Astrocyte (in vitro differentiated cells and primary cell): Measurements from ENCODE around the gene CAPZB. TPM values are rescaled to one million over a fixed set of nuclear protein-coding genes. Genes with fewer than 3 reads are reported as not detected.

ENCODE experiments used
- DNase-seq: peaks from one replicate; pipeline ENCODE4 v3.0.0-alpha.2; 2010; ENCODE audit warnings: low read depth
- FAIRE-seq: peaks from 2 replicates; lab custom pipeline; 2011; peaks lifted over from hg19 to GRCh38; lab: Jason Lieb, UNC
- H2AFZ ChIP-seq: 2 replicates; pipeline ENCODE4 v1.6.0; 2012; ENCODE audit warnings: low read depth, low read length, inconsistent platforms
- H3K27ac ChIP-seq: 2 replicates; pipeline ENCODE4 v1.5.1; 2011; ENCODE audit warnings: low read depth, low read length, inconsistent platforms
- H3K27me3 ChIP-seq: 2 replicates; pipeline ENCODE4 v1.6.0; 2011; ENCODE audit warnings: low read length, inconsistent platforms; ENCODE audit not compliant: insufficient read depth
- H3K36me3 ChIP-seq: 2 replicates; pipeline ENCODE4 v1.5.1; 2011; ENCODE audit warnings: low read length, inconsistent platforms; ENCODE audit not compliant: insufficient read depth
- H3K4me1 ChIP-seq: 2 replicates; pipeline ENCODE4 v1.5.1; 2011; ENCODE audit warnings: low read length, inconsistent platforms; ENCODE audit not compliant: insufficient read depth
- H3K4me2 ChIP-seq: 2 replicates; pipeline ENCODE4 v1.6.0; 2012; ENCODE audit warnings: low read length, inconsistent platforms
- H3K4me3 ChIP-seq: 2 replicates; pipeline ENCODE4 v1.5.1; 2011; ENCODE audit warnings: low read depth, mild to moderate bottlenecking, low read length, inconsistent platforms; ENCODE audit not compliant: insufficient read depth
- H3K79me2 ChIP-seq: 2 replicates; pipeline ENCODE4 v1.6.0; 2012; ENCODE audit warnings: mild to moderate bottlenecking, low read length, inconsistent platforms; ENCODE audit not compliant: insufficient read depth
- H3K9ac ChIP-seq: 2 replicates; pipeline ENCODE4 v1.6.0; 2012; ENCODE audit warnings: mild to moderate bottlenecking, low read length, inconsistent platforms
- H3K9me3 ChIP-seq: 2 replicates; pipeline ENCODE4 v1.5.1; 2012; ENCODE audit warnings: low read depth, mild to moderate bottlenecking, low read length, inconsistent platforms; ENCODE audit not compliant: insufficient read depth
- H4K20me1 ChIP-seq: 2 replicates; pipeline ENCODE4 v1.6.0; 2012; ENCODE audit warnings: low read length, inconsistent platforms; ENCODE audit not compliant: insufficient read depth
- H3K27ac Mint-ChIP-seq: one replicate; pipeline ENCODE4 v1.8.0; 2021; ENCODE audit warnings: mild to moderate bottlenecking, mixed read lengths; ENCODE audit not compliant: unreplicated experiment
- H3K27me3 Mint-ChIP-seq: one replicate; pipeline ENCODE4 v1.8.0; 2021; ENCODE audit warnings: low read depth, mixed read lengths; ENCODE audit not compliant: unreplicated experiment
- H3K36me3 Mint-ChIP-seq: one replicate; pipeline ENCODE4 v1.8.0; 2021; ENCODE audit warnings: low read depth, mixed read lengths; ENCODE audit not compliant: unreplicated experiment
- H3K4me1 Mint-ChIP-seq: one replicate; pipeline ENCODE4 v1.8.0; 2021; ENCODE audit warnings: low read depth, mixed read lengths; ENCODE audit not compliant: unreplicated experiment
- H3K4me3 Mint-ChIP-seq: one replicate; pipeline ENCODE4 v1.8.0; 2021; ENCODE audit warnings: mild to moderate bottlenecking, moderate library complexity, mixed read lengths; ENCODE audit not compliant: unreplicated experiment
- H3K9me3 Mint-ChIP-seq: one replicate; pipeline ENCODE4 v1.8.0; 2021; ENCODE audit warnings: mild to moderate bottlenecking, mixed read lengths; ENCODE audit not compliant: unreplicated experiment
- CTCF ChIP-seq: IDR thresholded peaks from 2 replicates; pipeline ENCODE4 v1.5.1; 2011; ENCODE audit warnings: low read depth, mild to moderate bottlenecking, inconsistent platforms, low read length, moderate library complexity; ENCODE audit not compliant: insufficient read depth
- EZH2 ChIP-seq: IDR thresholded peaks from 2 replicates; pipeline ENCODE4 v1.6.1; 2012; ENCODE audit warnings: mild to moderate bottlenecking, low read length, inconsistent platforms; ENCODE audit not compliant: insufficient read depth
- total RNA-seq: library from RNA; stranded (reverse); gene quantifications from 2 replicates; pipeline ENCODE4 v1.2.1, GENCODE V29; 2021

CAPZB gene
- total RNA-seq, 1 donor from 2014 or later: 458 TPM

GRCh38 chr1:19466112-19466561, 19.2 kb downstream of the CAPZB start:
- FAIRE-seq: no peak
- H3K4me1 Mint-ChIP-seq: peaks cover 50% of the 10 kb centered on the region

GRCh38 chr1:19465650-19466049, 19.7 kb downstream of the CAPZB start:
- peaks cover 96% of the 10 kb centered on the region for H4K20me1 ChIP-seq
- no peak overlapping the region for H3K9ac ChIP-seq
- H3K27me3 ChIP-seq: no peaks in the 10 kb centered on the region
- no peak overlapping the region for H3K4me2 ChIP-seq
- peaks cover 23% of the 10 kb centered on the region for H3K4me1 ChIP-seq
- H3K27ac Mint-ChIP-seq: peak overlapping the region; percentile 12
- H3K27me3 Mint-ChIP-seq: no peaks in the 10 kb centered on the region
- no peak overlapping the region for H2AFZ ChIP-seq
- H3K36me3 Mint-ChIP-seq: peaks cover 4% of the 10 kb centered on the region
- no peak for TF ChIP-seq CTCF
- no peak for TF ChIP-seq EZH2
- no peak for DNase-seq
- FAIRE-seq: no peak
- H3K4me3 Mint-ChIP-seq: no peak overlapping the region
- H3K36me3 ChIP-seq: peaks cover 5% of the 10 kb centered on the region
- H3K79me2 ChIP-seq: peaks cover 97% of the 10 kb centered on the region
- H3K9me3 Mint-ChIP-seq: no peaks in the 10 kb centered on the region
- peaks cover 50% of the 10 kb centered on the region for H3K4me1 Mint-ChIP-seq
- H3K27ac ChIP-seq: no peak overlapping the region
- H3K4me3 ChIP-seq: no peak overlapping the region
- no peaks in the 10 kb centered on the region for H3K9me3 ChIP-seq

More at GRCh38 chr1:19466112-19466561, 19.2 kb downstream of the CAPZB start:
- no peak overlapping the region for H3K27ac ChIP-seq
- H3K36me3 ChIP-seq: peaks cover 5% of the 10 kb centered on the region
- TF ChIP-seq EZH2: no peak
- no peak for TF ChIP-seq CTCF
- H4K20me1 ChIP-seq: peaks cover 96% of the 10 kb centered on the region
- H3K9me3 Mint-ChIP-seq: no peaks in the 10 kb centered on the region
- H3K27me3 Mint-ChIP-seq: no peaks in the 10 kb centered on the region
- peaks cover 22% of the 10 kb centered on the region for H3K4me1 ChIP-seq
- no peak overlapping the region for H3K4me2 ChIP-seq
- no peaks in the 10 kb centered on the region for H3K9me3 ChIP-seq
- H3K36me3 Mint-ChIP-seq: peaks cover 6% of the 10 kb centered on the region
- no peak overlapping the region for H3K4me3 Mint-ChIP-seq
- H3K9ac ChIP-seq: no peak overlapping the region
- H3K79me2 ChIP-seq: peaks cover 97% of the 10 kb centered on the region
- DNase-seq: no peak
- peak overlapping the region; percentile 12 for H3K27ac Mint-ChIP-seq
- no peaks in the 10 kb centered on the region for H3K27me3 ChIP-seq
- H2AFZ ChIP-seq: no peak overlapping the region
- H3K4me3 ChIP-seq: no peak overlapping the region

- Mint-ChIP-seq H3K27me3 (no peaks in the 10 kb centered on the region), H3K4me1 (peaks cover 49% of the 10 kb centered on the region), H3K36me3 (peaks cover 4% of the 10 kb centered on the region), H3K9me3 (no peaks in the 10 kb centered on the region), H3K27ac (no peak overlapping the region), H3K4me3 (no peak overlapping the region)
- no peak overlapping the region for H3K9ac ChIP-seq
- H3K4me3 ChIP-seq: no peak overlapping the region
- H3K36me3 ChIP-seq: peaks cover 5% of the 10 kb centered on the region
- peaks cover 94% of the 10 kb centered on the region for H4K20me1 ChIP-seq
- H3K4me1 ChIP-seq: peaks cover 23% of the 10 kb centered on the region
- H3K4me2 ChIP-seq: no peak overlapping the region
- DNase-seq (peak; percentile 40), FAIRE-seq (no peak)
- H2AFZ ChIP-seq: no peak overlapping the region
- H3K9me3 ChIP-seq: no peaks in the 10 kb centered on the region
- no peak overlapping the region for H3K27ac ChIP-seq
- H3K27me3 ChIP-seq: no peaks in the 10 kb centered on the region
- TF ChIP-seq EZH2: no peak
- no peak for TF ChIP-seq CTCF
- H3K79me2 ChIP-seq: peaks cover 96% of the 10 kb centered on the region
Observed at GRCh38 chr1:19465123-19465522, 20.2 kb downstream of the CAPZB start.
